A673 (cell line): ENCODE data around the gene ZNF672. TPM values are rescaled to one million over a fixed set of nuclear protein-coding genes. Genes with fewer than 3 reads are reported as not detected.
"Not testable (repeated sequence)": the region's sequence is repeated elsewhere in the genome, so short reads cannot be mapped to it uniquely, and the experiment has no call there.

ENCODE experiments used
- BruUV-seq: library from RNA; stranded (reverse); fragments of 400-500 nt; replicated peaks from 2 replicates; lab custom pipeline; 2021; lab: Mats Ljungman, UMichigan
- CTCF ChIA-PET: fragments of 300-600 bp; sonication (Branson Sonifier 250); formaldehyde crosslinking; loops from one replicate; lab custom pipeline; 2022; ENCODE audit warnings: antibody characterized with exemption; lab: Charles Lee
- POLR2A ChIA-PET: fragments of 300-600 bp; sonication (Branson Sonifier 250); formaldehyde crosslinking; loops from one replicate; lab custom pipeline; 2022; ENCODE audit warnings: antibody characterized with exemption; ENCODE audit not compliant: low non-redundant PET; lab: Charles Lee
- DNase-seq: peaks from one replicate; pipeline ENCODE4 v3.0.0-alpha.2; 2015; ENCODE audit warnings: low spot score
- H3K27ac ChIP-seq: fragments of 200-600 bp; sonication (generic); 2 replicates; pipeline ENCODE4 v1.5.1; 2016; ENCODE audit warnings: mixed run types, low read depth, mild to moderate bottlenecking, mixed read lengths, antibody characterized with exemption, low read length; ENCODE audit not compliant: poor library complexity, severe bottlenecking
- H3K27me3 ChIP-seq: fragments of 200-600 bp; sonication (generic); replicated peaks from 2 replicates; pipeline ENCODE4 v1.6.1; 2017; ENCODE audit warnings: mixed run types, low read depth, mild to moderate bottlenecking, mixed read lengths, antibody characterized with exemption, low read length; ENCODE audit not compliant: insufficient read depth, poor library complexity
- H3K36me3 ChIP-seq: fragments of 200-600 bp; sonication (generic); 2 replicates; pipeline ENCODE4 v1.6.1; 2016; ENCODE audit warnings: mixed run types, mild to moderate bottlenecking, mixed read lengths, antibody characterized with exemption, low read length; ENCODE audit not compliant: insufficient read depth, poor library complexity, severe bottlenecking
- H3K4me1 ChIP-seq: fragments of 200-600 bp; sonication (generic); 2 replicates; pipeline ENCODE4 v1.6.1; 2017; ENCODE audit warnings: mixed run types, mild to moderate bottlenecking, mixed read lengths, antibody characterized with exemption, low read length; ENCODE audit not compliant: insufficient read depth, poor library complexity, severe bottlenecking
- H3K4me3 ChIP-seq: fragments of 200-600 bp; sonication (generic); 2 replicates; pipeline ENCODE4 v1.5.1; 2016; ENCODE audit warnings: low read depth, mixed run types, mild to moderate bottlenecking, mixed read lengths, low read length; ENCODE audit not compliant: poor library complexity, severe bottlenecking
- H3K9me3 ChIP-seq: fragments of 200-600 bp; sonication (generic); 2 replicates; pipeline ENCODE4 v1.6.1; 2016; ENCODE audit warnings: mixed run types, low read depth, mild to moderate bottlenecking, mixed read lengths, antibody characterized with exemption, low read length; ENCODE audit not compliant: poor library complexity, severe bottlenecking
- EZH2 ChIP-seq: fragments of 200-600 bp; sonication (generic); IDR thresholded peaks from 2 replicates; pipeline ENCODE4 v1.6.1; 2017; ENCODE audit warnings: borderline replicate concordance, low read depth, mild to moderate bottlenecking, mixed read lengths, antibody characterized with exemption, low read length; ENCODE audit not compliant: poor library complexity, severe bottlenecking
- intact Hi-C: fragments of 100-400 bp; cut with micrococcal nuclease; formaldehyde crosslinking; loops from one replicate; pipeline ENCODE4 v1.10.0; 2022; ENCODE audit not compliant: unreplicated experiment
- total RNA-seq: library from RNA; stranded (reverse); gene quantifications from 2 replicates; pipeline ENCODE4 v1.2.3, GENCODE V29; 2021
- TF ChIP-seq, protein P1 (sequence below): fragments of 300-800, 200-600 bp; sonication (generic); conservative IDR thresholded peaks from 2 replicates; pipeline ENCODE4 v1.5.1; 2017; ENCODE audit warnings: low read depth, mild to moderate bottlenecking, antibody characterized with exemption, low read length, moderate library complexity, mixed read lengths

ZNF672 gene
- total RNA-seq, 1 experiment from 2014 or later = 21.6 TPM

DNA sequence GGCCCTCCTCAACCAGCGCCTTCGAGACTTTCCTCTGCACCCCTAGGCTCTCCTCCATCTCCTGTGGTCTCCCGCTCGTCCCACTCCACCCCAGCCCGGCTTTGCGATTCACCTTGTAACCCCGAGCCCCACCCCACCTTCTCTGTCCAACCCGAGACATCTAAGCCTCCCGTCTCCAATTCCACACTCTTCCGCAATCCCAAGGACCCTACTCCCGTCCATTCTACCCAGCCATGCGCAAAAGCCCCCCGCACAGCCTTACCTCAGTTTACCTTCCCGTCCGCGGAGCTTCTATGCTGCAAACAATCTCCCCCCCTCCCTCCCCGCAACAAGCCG lies 12.5 kb upstream of the ZNF672 start:
- Histone ChIP-seq H3K27ac (peak overlapping the region; percentile 95), H3K9me3 (no peaks in the 10 kb centered on the region), H3K27me3 (no peaks in the 10 kb centered on the region), H3K36me3 (peaks cover 7% of the 10 kb centered on the region), H3K4me1 (peaks cover 11% of the 10 kb centered on the region), H3K4me3 (peak overlapping the region; percentile 72)
- CTCF ChIA-PET = interaction anchor here (0.6 to 1.7 kb wide), 4 partner anchors 12 to 81 kb away, joined by 3 to 8 read pairs (median 5); partner anchors contain the start of gene ZNF672
- BruUV-seq = no TSS peak
- POLR2A ChIA-PET = interaction anchor here (0.7 kb wide), 1 partner anchor 12 kb away, joined by 3 read pairs; the partner anchor contains the start of gene ZNF672
- TF ChIP-seq, protein P1, sequence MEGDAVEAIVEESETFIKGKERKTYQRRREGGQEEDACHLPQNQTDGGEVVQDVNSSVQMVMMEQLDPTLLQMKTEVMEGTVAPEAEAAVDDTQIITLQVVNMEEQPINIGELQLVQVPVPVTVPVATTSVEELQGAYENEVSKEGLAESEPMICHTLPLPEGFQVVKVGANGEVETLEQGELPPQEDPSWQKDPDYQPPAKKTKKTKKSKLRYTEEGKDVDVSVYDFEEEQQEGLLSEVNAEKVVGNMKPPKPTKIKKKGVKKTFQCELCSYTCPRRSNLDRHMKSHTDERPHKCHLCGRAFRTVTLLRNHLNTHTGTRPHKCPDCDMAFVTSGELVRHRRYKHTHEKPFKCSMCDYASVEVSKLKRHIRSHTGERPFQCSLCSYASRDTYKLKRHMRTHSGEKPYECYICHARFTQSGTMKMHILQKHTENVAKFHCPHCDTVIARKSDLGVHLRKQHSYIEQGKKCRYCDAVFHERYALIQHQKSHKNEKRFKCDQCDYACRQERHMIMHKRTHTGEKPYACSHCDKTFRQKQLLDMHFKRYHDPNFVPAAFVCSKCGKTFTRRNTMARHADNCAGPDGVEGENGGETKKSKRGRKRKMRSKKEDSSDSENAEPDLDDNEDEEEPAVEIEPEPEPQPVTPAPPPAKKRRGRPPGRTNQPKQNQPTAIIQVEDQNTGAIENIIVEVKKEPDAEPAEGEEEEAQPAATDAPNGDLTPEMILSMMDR = no peak
- TF ChIP-seq EZH2 = no peak
- no peak for DNase-seq
- intact Hi-C loops = no loop called here

DNA sequence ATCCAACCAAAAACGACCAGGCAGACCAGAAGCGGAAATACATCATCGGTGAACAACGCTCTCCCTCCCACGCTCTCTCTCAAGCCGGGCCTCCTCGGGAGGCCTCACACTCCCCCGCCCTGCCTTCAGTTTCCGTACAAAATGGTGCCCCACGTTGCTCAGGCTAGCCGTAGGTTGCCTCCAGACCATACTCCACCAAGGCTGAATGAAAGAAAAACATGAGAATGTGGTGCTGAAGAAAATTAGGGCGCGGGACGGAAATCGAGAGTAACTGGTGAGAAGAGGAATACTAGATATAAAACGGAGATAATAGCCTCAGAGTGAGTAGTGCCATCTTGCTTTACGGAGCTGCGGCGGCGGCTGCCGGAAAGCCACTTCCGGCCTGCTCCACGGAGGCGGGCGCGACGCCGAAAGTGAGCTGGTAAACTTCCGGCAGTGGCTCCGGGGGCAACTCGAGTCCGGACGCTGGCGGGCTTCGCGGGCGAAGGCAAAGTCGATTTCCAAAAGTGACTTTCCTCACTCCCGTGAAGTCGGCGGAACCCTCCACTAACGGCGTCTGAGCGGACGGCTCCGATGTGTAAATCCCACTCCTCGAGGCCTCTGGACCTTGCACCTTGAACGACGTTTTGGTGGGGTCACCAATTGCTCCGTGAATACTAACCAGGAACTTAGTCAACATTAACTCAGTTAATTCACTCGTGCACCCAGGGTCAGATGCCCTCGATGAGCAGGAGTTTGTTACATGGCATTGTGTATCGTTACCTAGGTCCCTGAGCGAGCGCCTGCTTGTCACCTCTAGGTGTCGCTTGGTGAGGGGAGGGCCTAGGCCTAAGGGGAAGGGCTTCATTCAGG lies 11.9 kb upstream of the ZNF672 start, which contains the start of gene SH3BP5L:
Gene SH3BP5L, minus strand, starts transcription at position 7 of the 852 bp plus-strand sequence. CDS start 980 bp downstream, outside the sequence.
- TSS peak; percentile 97 for BruUV-seq
- no peaks in the 10 kb centered on the region for H3K9me3 ChIP-seq

DNA sequence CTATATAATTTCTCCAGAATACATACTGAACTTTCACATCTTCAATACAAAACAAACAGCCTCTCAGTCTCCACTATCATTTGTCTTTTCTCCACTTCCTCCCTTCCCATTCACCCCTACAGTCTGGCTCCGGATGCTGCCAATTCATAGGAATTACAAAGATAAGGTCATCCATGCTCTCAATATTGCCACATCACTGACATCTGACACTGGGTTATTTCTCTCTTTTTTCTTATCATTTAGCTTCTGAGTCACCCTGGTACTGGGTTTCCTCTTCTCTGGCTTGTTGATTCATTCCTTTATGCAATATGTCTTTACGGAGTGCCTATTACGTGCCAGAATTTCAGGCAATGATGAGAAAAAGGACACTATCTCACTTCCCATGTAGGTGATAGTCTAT lies 9.2 kb upstream of the ZNF672 start:
- no TSS peak for BruUV-seq
- Histone ChIP-seq H3K36me3 (no peaks in the 10 kb centered on the region), H3K9me3 (no peaks in the 10 kb centered on the region), H3K4me1 (peaks cover 11% of the 10 kb centered on the region), H3K27me3 (peaks cover 5% of the 10 kb centered on the region), H3K27ac (no peak overlapping the region), H3K4me3 (no peak overlapping the region)
- intact Hi-C loops = no loop called here
- TF ChIP-seq, protein P1 = no peak
- TF ChIP-seq EZH2 = no peak
- CTCF ChIA-PET = no interaction called here
- POLR2A ChIA-PET = no interaction called here
- DNase-seq = no peak

More for the DNA sequence above, 11.9 kb upstream of the ZNF672 start, which contains the start of gene SH3BP5L:
- DNase-seq = peak; percentile 98
- TF ChIP-seq, protein P1 = peak; percentile 90
- no peak for TF ChIP-seq EZH2
- H3K36me3 ChIP-seq = peaks cover 6% of the 10 kb centered on the region
- H3K4me3 ChIP-seq = peak within 1 kb of the TSS; percentile 72
- intact Hi-C loops = loop anchor here (1.0 kb wide), 1 partner anchor 12 kb away; the partner anchor contains the start of gene ZNF672
- ChIA-PET CTCF (interaction anchor here (0.6 to 1.7 kb wide), 3 partner anchors 12 to 80 kb away, joined by 3 to 8 read pairs (median 7); partner anchors contain the start of gene ZNF672), POLR2A (interaction anchor here (0.7 kb wide), 1 partner anchor 12 kb away, joined by 3 read pairs; the partner anchor contains the start of gene ZNF672)
- H3K27ac ChIP-seq = peak within 1 kb of the TSS; percentile 95
- H3K27me3 ChIP-seq = no peaks in the 10 kb centered on the region
- H3K4me1 ChIP-seq = peaks cover 11% of the 10 kb centered on the region

DNA sequence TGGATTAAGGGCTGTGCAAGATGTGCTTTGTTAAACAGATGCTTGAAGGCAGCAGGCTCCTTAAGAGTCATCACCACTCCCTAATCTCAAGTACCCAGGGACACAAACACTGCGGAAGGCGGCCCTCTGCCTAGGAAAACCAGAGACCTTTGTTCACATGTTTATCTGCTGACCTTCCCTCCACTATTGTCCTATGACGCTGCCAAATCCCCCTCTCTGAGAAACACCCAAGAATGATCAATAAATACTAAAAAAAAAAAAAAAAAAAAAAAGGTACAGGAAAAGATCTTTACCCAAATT lies 7.4 kb upstream of the ZNF672 start:
- BruUV-seq, H3K27me3 ChIP-seq, H3K4me1 ChIP-seq, H3K9me3 ChIP-seq, H3K27ac ChIP-seq, intact Hi-C loops, DNase-seq, POLR2A ChIA-PET, H3K4me3 ChIP-seq, H3K36me3 ChIP-seq: not testable (repeated sequence)
- CTCF ChIA-PET = interaction anchor here (0.5 kb wide), 1 partner anchor 213 kb away, joined by 3 read pairs; no protein-coding TSS in a partner anchor
